ENCODE measurements around the gene FAM234A.

FAM234A gene

DNA sequence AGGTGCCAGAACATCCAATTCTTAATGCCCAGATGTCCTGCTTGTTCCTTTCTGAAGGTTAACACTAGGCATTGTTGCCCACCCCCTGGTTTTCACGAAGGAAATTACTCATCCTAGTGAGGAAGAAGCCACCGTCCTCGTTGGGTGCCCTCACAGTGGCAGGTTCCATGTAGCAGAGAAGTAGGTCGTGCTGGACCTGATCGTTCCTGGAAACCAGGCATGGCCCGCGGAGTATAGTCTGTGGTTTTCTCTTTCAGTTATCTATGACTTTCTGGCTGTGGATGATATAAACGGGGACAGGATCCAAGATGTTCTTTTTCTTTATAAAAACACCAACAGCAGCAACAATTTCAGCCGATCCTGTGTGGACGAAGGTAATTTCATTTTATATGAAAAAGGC is 24.6 kb downstream of the FAM234A start:
- H3K36me3 ChIP-seq (ENCODE audit: low read depth): peaks cover 11% of the 10 kb centered on the region

DNA sequence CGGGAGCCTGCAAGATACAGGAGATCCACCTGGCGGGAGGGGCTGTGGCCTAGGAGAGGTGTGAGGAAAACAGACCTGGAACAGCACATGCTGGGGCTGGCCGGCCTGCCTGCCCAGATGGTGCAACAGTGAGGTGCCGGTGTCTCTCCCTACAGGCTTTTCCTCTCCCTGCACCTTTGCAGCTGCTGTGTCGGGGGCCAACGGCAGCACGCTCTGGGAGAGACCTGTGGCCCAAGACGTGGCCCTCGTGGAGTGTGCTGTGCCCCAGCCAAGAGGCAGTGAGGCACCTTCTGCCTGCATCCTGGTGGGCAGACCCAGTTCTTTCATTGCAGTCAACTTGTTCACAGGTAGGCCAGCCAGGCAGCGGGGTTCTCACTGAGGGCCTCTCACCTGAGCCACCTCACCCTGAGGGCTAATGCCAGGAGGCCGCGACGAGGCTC is 25.2 kb downstream of the FAM234A start:
- H3K4me3 ChIP-seq (ENCODE audit: severe bottlenecking): no peak overlapping the region
- no peaks in the 10 kb centered on the region for H3K9me3 ChIP-seq (ENCODE audit: severe bottlenecking)
- no peak for ATAC-seq (ENCODE audit: low read depth)
- TF ChIP-seq, protein P1, sequence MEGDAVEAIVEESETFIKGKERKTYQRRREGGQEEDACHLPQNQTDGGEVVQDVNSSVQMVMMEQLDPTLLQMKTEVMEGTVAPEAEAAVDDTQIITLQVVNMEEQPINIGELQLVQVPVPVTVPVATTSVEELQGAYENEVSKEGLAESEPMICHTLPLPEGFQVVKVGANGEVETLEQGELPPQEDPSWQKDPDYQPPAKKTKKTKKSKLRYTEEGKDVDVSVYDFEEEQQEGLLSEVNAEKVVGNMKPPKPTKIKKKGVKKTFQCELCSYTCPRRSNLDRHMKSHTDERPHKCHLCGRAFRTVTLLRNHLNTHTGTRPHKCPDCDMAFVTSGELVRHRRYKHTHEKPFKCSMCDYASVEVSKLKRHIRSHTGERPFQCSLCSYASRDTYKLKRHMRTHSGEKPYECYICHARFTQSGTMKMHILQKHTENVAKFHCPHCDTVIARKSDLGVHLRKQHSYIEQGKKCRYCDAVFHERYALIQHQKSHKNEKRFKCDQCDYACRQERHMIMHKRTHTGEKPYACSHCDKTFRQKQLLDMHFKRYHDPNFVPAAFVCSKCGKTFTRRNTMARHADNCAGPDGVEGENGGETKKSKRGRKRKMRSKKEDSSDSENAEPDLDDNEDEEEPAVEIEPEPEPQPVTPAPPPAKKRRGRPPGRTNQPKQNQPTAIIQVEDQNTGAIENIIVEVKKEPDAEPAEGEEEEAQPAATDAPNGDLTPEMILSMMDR (IDR thresholded peaks at IDR 0.05; ENCODE audit: poor library complexity, severe bottlenecking): no peak
- H3K4me1 ChIP-seq (ENCODE audit: insufficient read depth, poor library complexity, severe bottlenecking): no peaks in the 10 kb centered on the region
- peaks cover 11% of the 10 kb centered on the region; the same call in 1 of the 2 replicates for H3K36me3 ChIP-seq (ENCODE audit: low read depth)
- peak; percentile 60 for DNase-seq (ENCODE audit: low spot score)
- no peak overlapping the region for H3K27ac ChIP-seq (ENCODE audit: poor library complexity, severe bottlenecking)
- H3K27me3 ChIP-seq (ENCODE audit: insufficient read depth, poor library complexity, severe bottlenecking): no peaks in the 10 kb centered on the region

More for the DNA sequence above, 24.6 kb downstream of the FAM234A start:
- no peaks in the 10 kb centered on the region for H3K4me1 ChIP-seq (ENCODE audit: insufficient read depth, poor library complexity, severe bottlenecking)
- H3K4me3 ChIP-seq (ENCODE audit: severe bottlenecking): no peak overlapping the region
- no peaks in the 10 kb centered on the region for H3K27me3 ChIP-seq (ENCODE audit: insufficient read depth, poor library complexity, severe bottlenecking)
- TF ChIP-seq, protein P1 (IDR thresholded peaks at IDR 0.05; ENCODE audit: poor library complexity, severe bottlenecking): no peak
- H3K9me3 ChIP-seq (ENCODE audit: severe bottlenecking): no peaks in the 10 kb centered on the region
- no peak for DNase-seq (ENCODE audit: low spot score)
- H3K27ac ChIP-seq (ENCODE audit: poor library complexity, severe bottlenecking): no peak overlapping the region
- ATAC-seq (ENCODE audit: low read depth): no peak

DNA sequence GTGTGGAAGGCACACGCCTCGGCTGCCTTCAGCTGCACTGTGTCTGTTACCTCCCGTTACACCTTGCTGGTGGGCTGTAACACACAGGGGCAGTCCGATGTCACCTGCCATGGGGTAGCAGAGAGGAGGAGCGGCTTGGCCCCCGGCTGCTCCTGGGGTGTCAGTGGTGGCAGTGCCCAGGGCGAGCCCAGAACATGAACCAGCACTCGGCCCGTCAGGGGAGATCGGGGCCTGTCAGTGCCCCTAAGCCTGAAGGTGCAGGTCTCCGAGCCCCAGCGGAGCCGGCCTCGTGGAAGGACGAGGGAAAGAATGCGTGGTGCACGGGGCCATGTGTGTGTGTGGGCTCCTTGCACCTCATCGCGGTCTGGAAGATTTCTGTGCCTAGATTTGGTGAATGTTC is 25.7 kb downstream of the FAM234A start:
- peaks cover 11% of the 10 kb centered on the region; the same call in 1 of the 2 replicates for H3K36me3 ChIP-seq (ENCODE audit: low read depth)
- ATAC-seq (ENCODE audit: low read depth) (no peak), DNase-seq (ENCODE audit: low spot score) (no peak)
- H3K27me3 ChIP-seq (ENCODE audit: insufficient read depth, poor library complexity, severe bottlenecking): no peaks in the 10 kb centered on the region
- H3K27ac ChIP-seq (ENCODE audit: poor library complexity, severe bottlenecking): no peak overlapping the region
- H3K4me1 ChIP-seq (ENCODE audit: insufficient read depth, poor library complexity, severe bottlenecking): no peaks in the 10 kb centered on the region
- H3K4me3 ChIP-seq (ENCODE audit: severe bottlenecking): no peak overlapping the region
- TF ChIP-seq, protein P1 (IDR thresholded peaks at IDR 0.05; ENCODE audit: poor library complexity, severe bottlenecking): no peak
- no peaks in the 10 kb centered on the region for H3K9me3 ChIP-seq (ENCODE audit: severe bottlenecking)

DNA sequence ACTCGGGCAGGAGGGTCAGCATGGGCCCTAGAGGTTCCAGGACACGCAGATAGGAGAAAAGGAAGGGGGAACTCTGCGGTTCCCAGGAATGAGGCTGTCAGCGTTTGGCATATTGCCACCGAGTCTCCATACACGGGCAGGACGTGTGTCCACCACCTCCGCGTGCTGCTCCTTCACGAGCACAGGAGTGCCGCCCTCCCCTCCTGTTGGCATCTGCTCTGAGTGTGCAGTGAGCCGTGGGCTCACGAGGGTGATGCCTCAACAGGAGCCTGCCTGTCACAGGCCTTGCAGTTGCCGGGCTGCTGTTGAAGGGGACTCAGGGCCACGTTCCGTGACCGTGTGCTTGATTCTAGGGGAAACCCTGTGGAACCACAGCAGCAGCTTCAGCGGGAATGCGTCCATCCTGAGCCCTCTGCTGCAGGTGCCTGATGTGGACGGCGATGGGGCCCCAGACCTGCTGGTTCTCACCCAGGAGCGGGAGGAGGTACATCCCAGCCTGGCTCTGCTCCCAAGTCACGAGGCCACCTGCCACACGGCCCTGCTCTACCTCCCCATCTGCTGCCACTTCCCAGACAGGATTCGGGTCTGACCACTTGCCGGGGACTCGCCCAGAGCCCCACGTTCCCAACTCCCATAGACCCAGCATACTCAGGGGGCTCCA is 26.5 kb downstream of the FAM234A start:
- peaks cover 5% of the 10 kb centered on the region; the same call in 1 of the 2 replicates for H3K36me3 ChIP-seq (ENCODE audit: low read depth)
- H3K4me3 ChIP-seq (ENCODE audit: severe bottlenecking): no peak overlapping the region
- H3K4me1 ChIP-seq (ENCODE audit: insufficient read depth, poor library complexity, severe bottlenecking): peaks cover 5% of the 10 kb centered on the region
- TF ChIP-seq, protein P1 (IDR thresholded peaks at IDR 0.05; ENCODE audit: poor library complexity, severe bottlenecking): no peak
- no peaks in the 10 kb centered on the region for H3K9me3 ChIP-seq (ENCODE audit: severe bottlenecking)
- DNase-seq (ENCODE audit: low spot score): no peak
- no peak for ATAC-seq (ENCODE audit: low read depth)
- H3K27ac ChIP-seq (ENCODE audit: poor library complexity, severe bottlenecking): no peak overlapping the region
- no peaks in the 10 kb centered on the region for H3K27me3 ChIP-seq (ENCODE audit: insufficient read depth, poor library complexity, severe bottlenecking)

DNA sequence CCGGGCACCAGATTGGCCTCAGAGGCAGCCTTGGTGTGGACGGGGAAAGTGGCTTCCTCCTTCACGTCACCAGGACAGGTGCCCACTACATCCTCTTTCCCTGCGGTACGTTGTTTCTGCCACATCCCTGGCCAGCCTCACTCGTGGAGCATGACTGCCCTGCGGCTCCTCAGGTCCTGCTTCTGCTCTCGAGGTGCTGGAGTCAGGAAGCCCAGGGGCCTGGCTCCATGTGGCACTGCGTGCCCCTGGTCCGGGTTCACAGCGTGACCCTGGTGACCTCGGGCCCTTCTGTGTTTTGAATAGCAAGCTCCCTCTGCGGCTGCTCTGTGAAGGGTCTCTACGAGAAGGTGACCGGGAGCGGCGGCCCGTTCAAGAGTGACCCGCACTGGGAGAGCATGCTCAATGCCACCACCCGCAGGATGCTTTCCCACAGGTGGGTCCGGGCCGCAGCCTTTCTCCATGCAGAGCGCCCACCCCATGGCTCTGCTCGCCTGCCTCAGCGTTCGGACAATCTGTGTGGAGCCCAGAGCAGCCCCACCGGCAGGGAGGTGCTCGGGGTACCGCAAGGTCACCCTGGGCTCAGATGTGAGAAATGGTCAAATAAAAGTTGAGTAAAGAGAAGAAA is 27.6 kb downstream of the FAM234A start:
- 0 out of 2 replicates have a peak, but pooled peaks cover 4% of the 10 kb centered on the region for H3K36me3 ChIP-seq (ENCODE audit: low read depth)
- TF ChIP-seq, protein P1 (IDR thresholded peaks at IDR 0.05; ENCODE audit: poor library complexity, severe bottlenecking): no peak
- H3K27me3 ChIP-seq (ENCODE audit: insufficient read depth, poor library complexity, severe bottlenecking): no peaks in the 10 kb centered on the region
- H3K27ac ChIP-seq (ENCODE audit: poor library complexity, severe bottlenecking): no peak overlapping the region
- DNase-seq (ENCODE audit: low spot score) (peak; percentile 66), ATAC-seq (ENCODE audit: low read depth) (no peak)
- H3K4me3 ChIP-seq (ENCODE audit: severe bottlenecking): no peak overlapping the region
- H3K4me1 ChIP-seq (ENCODE audit: insufficient read depth, poor library complexity, severe bottlenecking): peaks cover 5% of the 10 kb centered on the region
- no peaks in the 10 kb centered on the region for H3K9me3 ChIP-seq (ENCODE audit: severe bottlenecking)
